Testis (tissue), 2 donors: ENCODE measurements around the gene COX6B1.

Source experiments
- POLR2A ChIP-seq: fragments of 450-650 bp; IDR thresholded peaks from one replicate; pipeline ENCODE4 v1.6.1; 2017; ENCODE audit warnings: antibody characterized with exemption, mild to moderate bottlenecking, moderate library complexity
- TF ChIP-seq, protein P1 (sequence below), 3 experiments: fragments of 450-650 bp in 2 of 3; fragments of 200-600 bp in 1 of 3; sonication (generic) in 1 of 3; IDR thresholded peaks; one replicate each; pipeline ENCODE4 v1.5.1; 2016 to 2019; ENCODE audit warnings: antibody characterized with exemption in 3 of 3, mild to moderate bottlenecking in 2 of 3, moderate library complexity in 1 of 3

DNA sequence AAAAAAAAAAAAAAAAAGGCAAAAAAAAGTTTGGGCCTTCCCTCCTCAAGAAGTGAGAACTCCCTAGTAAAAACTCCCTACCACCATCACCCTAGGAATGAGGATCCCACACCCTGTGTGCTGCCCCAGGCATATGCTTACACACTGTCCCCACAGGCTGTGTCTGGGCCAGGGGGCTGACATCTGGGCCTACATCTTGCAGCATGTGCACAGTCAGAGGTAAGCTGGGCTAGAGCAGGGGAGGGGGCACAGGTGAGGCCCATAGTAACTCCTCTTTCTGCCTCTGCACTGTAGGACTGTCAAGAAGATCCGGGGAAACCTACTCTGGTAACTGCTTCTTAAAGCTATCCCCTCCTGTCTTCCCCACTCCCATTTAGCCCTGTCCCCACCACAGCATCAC lies 34.5 kb upstream of the COX6B1 start:
- TF ChIP-seq, protein P1, sequence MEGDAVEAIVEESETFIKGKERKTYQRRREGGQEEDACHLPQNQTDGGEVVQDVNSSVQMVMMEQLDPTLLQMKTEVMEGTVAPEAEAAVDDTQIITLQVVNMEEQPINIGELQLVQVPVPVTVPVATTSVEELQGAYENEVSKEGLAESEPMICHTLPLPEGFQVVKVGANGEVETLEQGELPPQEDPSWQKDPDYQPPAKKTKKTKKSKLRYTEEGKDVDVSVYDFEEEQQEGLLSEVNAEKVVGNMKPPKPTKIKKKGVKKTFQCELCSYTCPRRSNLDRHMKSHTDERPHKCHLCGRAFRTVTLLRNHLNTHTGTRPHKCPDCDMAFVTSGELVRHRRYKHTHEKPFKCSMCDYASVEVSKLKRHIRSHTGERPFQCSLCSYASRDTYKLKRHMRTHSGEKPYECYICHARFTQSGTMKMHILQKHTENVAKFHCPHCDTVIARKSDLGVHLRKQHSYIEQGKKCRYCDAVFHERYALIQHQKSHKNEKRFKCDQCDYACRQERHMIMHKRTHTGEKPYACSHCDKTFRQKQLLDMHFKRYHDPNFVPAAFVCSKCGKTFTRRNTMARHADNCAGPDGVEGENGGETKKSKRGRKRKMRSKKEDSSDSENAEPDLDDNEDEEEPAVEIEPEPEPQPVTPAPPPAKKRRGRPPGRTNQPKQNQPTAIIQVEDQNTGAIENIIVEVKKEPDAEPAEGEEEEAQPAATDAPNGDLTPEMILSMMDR (IDR thresholded peaks at IDR 0.05): no peak
- TF ChIP-seq POLR2A: no peak
